GM19468 (cell line): ENCODE measurements around the gene KCTD14.

Experiments used
- ATAC-seq: cut with Tn5 transposase; IDR thresholded peaks from one replicate; pipeline ENCODE4 v1.9.1; 2021; ENCODE audit warnings: mild to moderate bottlenecking, moderate library complexity, moderate number of reproducible peaks; ENCODE audit not compliant: unreplicated experiment; ENCODE audit errors: extremely low read depth

The KCTD14 gene

DNA sequence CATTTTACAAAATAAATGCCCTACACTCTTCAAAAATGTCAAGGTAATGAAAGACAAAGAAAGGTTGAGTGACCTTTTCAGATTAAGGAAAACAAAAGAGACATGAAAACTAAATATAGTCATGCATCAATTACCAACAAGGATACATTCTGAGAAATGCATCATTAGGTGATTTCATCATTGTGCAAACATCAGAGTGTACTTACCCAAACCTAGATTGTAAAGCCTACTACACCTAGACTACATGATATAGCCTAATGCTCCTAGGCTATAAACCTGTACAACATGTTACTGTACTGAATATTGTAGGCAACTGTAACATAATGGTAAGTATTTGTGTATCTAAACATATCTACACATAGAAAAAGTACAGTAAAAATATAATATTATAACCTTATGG, 55.3 kb downstream of the KCTD14 start:
- ATAC-seq = no peak

- ATAC-seq = no peak
Observed at GRCh38 chr11:77967121-77967520, 56.0 kb downstream of the KCTD14 start.

DNA sequence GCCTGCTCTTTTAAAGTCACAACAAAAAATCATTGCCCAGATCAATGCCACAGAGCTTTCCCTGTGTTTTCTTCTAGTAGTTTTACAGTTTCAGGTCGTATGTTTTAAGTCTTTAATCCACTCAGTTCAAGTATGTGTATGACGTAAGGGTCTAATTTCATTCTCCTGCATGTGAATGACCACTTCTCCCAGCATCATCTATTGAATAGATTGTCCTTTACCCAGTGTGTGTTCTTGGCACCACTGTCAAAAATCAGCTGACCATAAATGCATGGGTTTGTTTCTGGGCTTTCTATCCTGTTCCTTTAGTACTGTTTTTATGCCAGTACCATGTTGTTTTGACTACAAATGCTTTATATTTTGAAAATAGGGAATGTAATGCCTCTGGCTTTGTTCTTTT, 56.7 kb downstream of the KCTD14 start:
- no peak for ATAC-seq
